GM12874 (cell line): ENCODE data around the gene INPP5B.

Experiments used
- TF ChIP-seq, protein P1 (sequence below): IDR thresholded peaks from 2 replicates; pipeline ENCODE4 v1.5.1; 2011; ENCODE audit warnings: low read depth, mild to moderate bottlenecking, control low read depth, low read length, moderate library complexity; ENCODE audit not compliant: insufficient read depth

Gene INPP5B

DNA sequence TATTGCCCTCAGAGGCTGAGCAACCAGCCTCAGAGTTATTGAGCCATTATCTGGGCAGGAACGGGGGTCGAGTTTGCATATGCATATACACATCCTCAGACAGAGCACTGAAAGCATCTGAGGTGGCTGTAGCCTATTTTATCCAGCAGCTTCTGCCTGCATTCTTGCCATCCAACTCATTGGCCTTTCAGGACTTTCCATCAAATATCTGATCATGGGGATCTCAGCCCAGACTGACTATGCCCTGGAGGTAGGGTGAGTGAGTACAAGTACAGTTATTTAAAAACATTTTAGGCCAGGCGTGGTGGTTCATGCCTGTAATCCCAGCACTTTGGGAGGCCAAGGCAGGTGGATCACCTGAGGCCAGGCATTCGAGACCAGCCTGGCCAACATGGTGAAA, 85.7 kb downstream of the INPP5B start:
- TF ChIP-seq, protein P1, sequence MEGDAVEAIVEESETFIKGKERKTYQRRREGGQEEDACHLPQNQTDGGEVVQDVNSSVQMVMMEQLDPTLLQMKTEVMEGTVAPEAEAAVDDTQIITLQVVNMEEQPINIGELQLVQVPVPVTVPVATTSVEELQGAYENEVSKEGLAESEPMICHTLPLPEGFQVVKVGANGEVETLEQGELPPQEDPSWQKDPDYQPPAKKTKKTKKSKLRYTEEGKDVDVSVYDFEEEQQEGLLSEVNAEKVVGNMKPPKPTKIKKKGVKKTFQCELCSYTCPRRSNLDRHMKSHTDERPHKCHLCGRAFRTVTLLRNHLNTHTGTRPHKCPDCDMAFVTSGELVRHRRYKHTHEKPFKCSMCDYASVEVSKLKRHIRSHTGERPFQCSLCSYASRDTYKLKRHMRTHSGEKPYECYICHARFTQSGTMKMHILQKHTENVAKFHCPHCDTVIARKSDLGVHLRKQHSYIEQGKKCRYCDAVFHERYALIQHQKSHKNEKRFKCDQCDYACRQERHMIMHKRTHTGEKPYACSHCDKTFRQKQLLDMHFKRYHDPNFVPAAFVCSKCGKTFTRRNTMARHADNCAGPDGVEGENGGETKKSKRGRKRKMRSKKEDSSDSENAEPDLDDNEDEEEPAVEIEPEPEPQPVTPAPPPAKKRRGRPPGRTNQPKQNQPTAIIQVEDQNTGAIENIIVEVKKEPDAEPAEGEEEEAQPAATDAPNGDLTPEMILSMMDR, result no peak

DNA sequence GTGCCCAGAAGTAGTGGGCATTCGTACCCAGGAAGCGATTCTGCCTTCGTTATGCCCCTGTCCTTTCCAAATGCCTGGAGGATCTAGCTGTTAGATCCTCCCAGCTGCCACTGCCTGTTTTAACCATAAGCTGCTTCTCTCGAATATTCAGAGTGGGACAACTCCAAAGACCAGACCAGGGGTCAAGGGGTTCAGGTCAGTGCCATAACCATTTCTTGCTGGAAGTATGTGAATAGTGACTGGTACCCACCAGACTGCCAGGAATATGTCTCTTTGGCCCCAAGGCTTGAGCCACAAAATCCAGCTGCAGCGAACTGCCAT, 86.5 kb downstream of the INPP5B start:
- TF ChIP-seq, protein P1, result no peak

DNA sequence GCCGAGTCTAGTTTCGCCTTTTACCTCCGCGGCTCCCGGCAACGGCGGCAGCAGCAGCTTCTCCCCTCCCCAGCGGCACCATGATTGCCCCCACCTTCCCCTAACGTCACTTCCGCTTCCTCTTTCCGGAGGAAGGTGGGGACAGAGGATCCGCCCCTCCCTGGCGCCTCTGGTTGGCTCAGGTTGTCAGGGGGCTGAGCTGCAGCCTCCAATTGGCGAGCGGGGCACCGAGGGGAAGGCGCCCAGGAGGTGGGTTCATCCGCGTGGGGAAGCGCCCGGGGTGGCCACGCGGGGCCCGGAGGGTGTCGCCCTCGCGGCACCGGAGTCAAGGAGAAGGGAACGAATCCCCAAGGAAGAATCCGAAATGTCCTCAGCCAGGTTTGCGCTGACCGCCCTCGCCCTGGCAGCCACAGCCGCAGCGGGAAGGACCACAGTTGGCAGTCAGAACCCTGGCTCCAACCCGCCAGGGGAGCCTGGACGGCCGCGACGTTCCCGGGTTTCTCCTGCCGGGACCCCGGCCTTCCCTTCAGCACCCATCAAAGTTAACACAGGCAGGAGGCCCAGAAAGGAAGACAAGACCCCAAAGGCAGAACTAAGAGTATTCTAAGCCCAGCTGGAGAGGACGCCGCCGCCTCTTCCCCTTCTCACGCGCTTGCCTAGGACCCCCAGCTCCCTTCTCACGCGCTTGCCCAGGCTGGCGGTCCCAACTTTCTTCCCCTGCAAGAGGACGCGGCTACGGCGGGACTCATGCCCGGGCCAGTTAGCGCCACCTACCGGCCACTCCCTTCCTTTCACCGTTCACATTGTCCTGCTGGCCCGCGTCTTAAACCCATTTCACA, 87.1 kb downstream of the INPP5B start, which contains the start of gene MTF1:
Gene MTF1, minus strand, starts transcription at position 86 of the 839 bp plus-strand sequence. CDS start 1,934 bp downstream, outside the sequence.
- TF ChIP-seq, protein P1, result peak; percentile 91

DNA sequence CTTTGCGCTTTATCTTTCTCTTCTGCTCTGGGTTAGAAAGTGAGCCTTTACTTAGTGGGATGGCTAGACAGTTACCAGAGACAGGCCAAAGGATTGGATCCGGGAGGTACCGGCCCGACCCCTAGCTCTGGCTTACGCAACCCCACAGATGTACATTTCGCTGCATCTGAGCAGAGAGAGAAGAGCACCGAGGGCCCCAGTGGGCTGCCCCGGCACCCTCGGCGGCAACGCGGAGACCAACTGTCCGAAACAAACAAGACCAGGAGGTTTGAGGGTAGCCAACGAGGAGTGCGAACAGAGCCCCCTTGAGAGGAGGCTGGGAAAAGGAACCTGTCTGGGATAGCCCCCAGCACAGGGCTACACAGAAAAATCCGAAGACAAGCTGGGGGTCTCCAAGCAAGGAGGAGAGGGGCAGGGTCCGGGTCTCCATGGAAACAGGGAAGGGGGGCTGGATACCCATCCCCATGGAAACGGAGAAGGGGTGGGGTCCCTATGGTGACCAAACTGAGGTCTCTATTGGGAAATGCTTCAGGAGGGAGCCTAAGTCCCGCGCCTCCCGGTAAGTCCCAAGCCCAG, 87.8 kb downstream of the INPP5B start:
- TF ChIP-seq, protein P1, result no peak

DNA sequence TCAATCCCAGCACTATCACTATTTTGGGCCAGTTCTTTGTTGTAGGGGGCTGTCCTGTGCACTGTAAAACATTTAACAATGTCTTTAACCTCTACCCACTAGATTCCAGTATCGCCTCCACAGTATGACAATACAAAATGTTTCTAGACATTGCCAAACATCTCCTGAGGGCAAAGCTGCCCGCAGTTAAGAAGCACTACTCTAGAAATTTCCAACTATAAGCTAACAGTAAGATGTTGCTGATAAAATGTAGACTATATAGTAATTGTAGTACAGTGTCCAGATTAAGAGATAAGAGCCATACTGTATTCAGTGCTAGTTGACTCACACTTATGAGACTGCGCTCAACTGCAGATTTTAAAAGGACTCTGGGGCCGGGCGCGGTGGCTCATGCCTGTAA, 92.4 kb downstream of the INPP5B start:
- TF ChIP-seq, protein P1, result no peak

DNA sequence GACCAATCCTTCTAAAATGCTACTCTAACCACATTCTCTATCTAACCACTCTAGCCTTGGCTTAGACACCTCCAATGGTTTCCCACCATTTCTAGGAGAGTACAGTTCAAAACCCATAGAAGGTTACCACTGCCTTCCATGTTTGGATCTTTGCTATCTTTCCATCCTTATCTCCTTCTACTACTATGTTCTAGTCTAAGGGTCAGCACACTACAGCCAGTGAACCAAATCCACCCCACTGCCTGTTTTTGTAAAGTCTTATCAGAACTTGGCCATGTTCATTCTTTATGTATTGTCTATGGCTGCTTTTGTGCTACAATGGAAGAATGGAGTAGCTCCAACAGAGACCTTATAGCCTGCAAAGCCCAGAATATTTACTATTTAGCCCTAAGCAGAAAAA, 93.7 kb downstream of the INPP5B start:
- TF ChIP-seq, protein P1, result no peak

DNA sequence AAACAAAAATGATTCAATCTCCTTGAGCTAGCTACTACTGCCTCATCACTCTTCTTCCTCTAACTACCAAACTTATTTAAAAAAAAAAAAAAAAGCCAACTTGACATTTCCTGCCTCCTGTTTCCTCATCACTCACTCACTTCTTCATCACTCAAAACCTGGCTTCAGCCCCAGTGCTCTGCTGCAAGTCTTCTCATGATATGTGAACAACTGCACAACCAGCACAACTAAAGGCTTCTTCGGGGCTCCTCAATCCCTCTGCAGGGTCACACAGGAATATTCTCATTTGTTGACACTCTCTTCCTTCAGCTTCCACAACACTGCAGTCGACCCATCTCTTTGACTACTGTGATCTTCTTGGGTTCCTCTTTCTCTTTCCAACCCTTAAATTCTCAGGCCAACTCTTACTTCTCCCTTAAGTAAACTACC, 95.1 kb downstream of the INPP5B start:
- TF ChIP-seq, protein P1, result no peak
